Measurements from ENCODE around the gene TRANK1.

GRCh38 chr3:36815375-36815774 lies 129.5 kb downstream of the TRANK1 start:
- TF ChIP-seq CTCF (IDR thresholded peaks at IDR 0.05; ENCODE audit: low read length) = no peak
- TF ChIP-seq EZH2phosphoT487 (IDR thresholded peaks at IDR 0.05; ENCODE audit: low read length) = no peak
- no peak for TF ChIP-seq EZH2 (optimal IDR thresholded peaks at IDR 0.05; ENCODE audit: low read depth, low read length)

All from MM.1S (cell line).